Measurements from ENCODE around the gene TMEM128.

GRCh38 chr4:4288098-4288497 is 40.1 kb upstream of the TMEM128 start:
- no peak for TF ChIP-seq CTCF (conservative IDR thresholded peaks at IDR 0.05; ENCODE audit: low read length)
- TF ChIP-seq EZH2phosphoT487 (IDR thresholded peaks at IDR 0.05; ENCODE audit: borderline replicate concordance) = no peak
